Endothelial cell of umbilical vein (primary cell): ENCODE data around the gene C20orf202. TPM values are rescaled to one million over a fixed set of nuclear protein-coding genes. Genes with fewer than 3 reads are reported as not detected.

ENCODE experiments used
- BruUV-seq: library from RNA; stranded (reverse); fragments of 400-500 nt; replicated peaks from 2 replicates; lab custom pipeline; 2021; lab: Mats Ljungman, UMichigan
- CTCF ChIA-PET: fragments of 300-600, 350-600 bp; sonication (Branson Sonifier 250); formaldehyde crosslinking; loops from one replicate; lab custom pipeline; 2021; ENCODE audit warnings: antibody characterized with exemption, inconsistent platforms; lab: Charles Lee
- POLR2A ChIA-PET: fragments of 300-600, 350-600 bp; sonication (Branson Sonifier 250); formaldehyde crosslinking; loops from one replicate; lab custom pipeline; 2021; ENCODE audit warnings: antibody characterized with exemption, inconsistent platforms; lab: Charles Lee
- DNase-seq: peaks from one replicate; pipeline ENCODE4 v3.0.0-alpha.2; 2011; ENCODE audit warnings: low read depth, low spot score
- FAIRE-seq: peaks from 2 replicates; lab custom pipeline; 2011; peaks lifted over from hg19 to GRCh38; lab: Jason Lieb, UNC
- H2AFZ ChIP-seq: 2 replicates; pipeline ENCODE4 v1.6.0; 2012; ENCODE audit warnings: low read depth, low read length, control low read depth, inconsistent platforms
- H3K27ac ChIP-seq: 2 replicates; pipeline ENCODE4 v1.5.1; 2011; ENCODE audit warnings: low read depth, mild to moderate bottlenecking, control low read depth, low read length, moderate library complexity; ENCODE audit not compliant: insufficient read depth
- H3K27me3 ChIP-seq, 2 experiments: 2 replicates each; pipeline versions ENCODE4 v1.6.0 to v1.6.1; 2011; ENCODE audit warnings: low read length in 2 of 2, mixed read lengths in 1 of 2; ENCODE audit not compliant: control insufficient read depth in 2 of 2, insufficient read depth in 2 of 2
- H3K36me3 ChIP-seq, 2 experiments: 2 replicates in 1 of 2; 3 replicates in 1 of 2; pipeline ENCODE4 v1.5.1; 2011; ENCODE audit warnings: low read length in 2 of 2, mild to moderate bottlenecking in 1 of 2, moderate library complexity in 1 of 2; ENCODE audit not compliant: control insufficient read depth in 2 of 2, insufficient read depth in 2 of 2; ENCODE audit errors: extremely low read depth in 1 of 2
- H3K4me1 ChIP-seq: 3 replicates; pipeline ENCODE4 v1.5.1; 2011; ENCODE audit warnings: mild to moderate bottlenecking, low read length; ENCODE audit not compliant: control insufficient read depth, insufficient read depth; ENCODE audit errors: extremely low read depth
- H3K4me2 ChIP-seq: 2 replicates; pipeline ENCODE4 v1.6.1; 2011; ENCODE audit warnings: low read length, control low read depth, mixed read lengths; ENCODE audit not compliant: insufficient read depth
- H3K4me3 ChIP-seq, 3 experiments: fragments of 200-600 bp in 1 of 3; sonication (generic), shearing (Covaris generic) in 1 of 3; replicated peaks in 1 of 3; 2 replicates each; pipeline ENCODE4 v1.5.1; 2011 to 2016; ENCODE audit warnings: control low read depth in 3 of 3, low read length in 3 of 3, mild to moderate bottlenecking in 2 of 3, inconsistent platforms in 1 of 3, low read depth in 1 of 3, moderate library complexity in 1 of 3; ENCODE audit not compliant: insufficient read depth in 1 of 3
- H3K79me2 ChIP-seq: 2 replicates; pipeline ENCODE4 v1.6.0; 2012; ENCODE audit warnings: low read length, inconsistent platforms; ENCODE audit not compliant: control insufficient read depth, insufficient read depth
- H3K9ac ChIP-seq: replicated peaks from 2 replicates; pipeline ENCODE3; 2011; ENCODE audit warnings: low read length, control low read depth; ENCODE audit not compliant: insufficient read depth; ENCODE audit errors: extremely low read depth
- H3K9me1 ChIP-seq: replicated peaks from 3 replicates; pipeline ENCODE4 v1.6.0; 2011; ENCODE audit warnings: mild to moderate bottlenecking, low read length; ENCODE audit not compliant: control insufficient read depth, insufficient read depth; ENCODE audit errors: extremely low read depth
- H3K9me3 ChIP-seq: replicated peaks from 2 replicates; pipeline ENCODE4 v1.5.1; 2012; ENCODE audit warnings: low read length, inconsistent platforms; ENCODE audit not compliant: control insufficient read depth, insufficient read depth
- H4K20me1 ChIP-seq: replicated peaks from 2 replicates; pipeline ENCODE3; 2011; ENCODE audit warnings: mild to moderate bottlenecking, low read length; ENCODE audit not compliant: control insufficient read depth, insufficient read depth; ENCODE audit errors: extremely low read depth
- CTCF ChIP-seq, 2 donors: IDR thresholded peaks; 1 replicate in 1 of 2; 2 replicates in 1 of 2; pipeline ENCODE4 v1.5.1; 2011; ENCODE audit warnings: low read length in 2 of 2, mild to moderate bottlenecking in 2 of 2, moderate library complexity in 2 of 2, control low read depth in 1 of 2, inconsistent platforms in 1 of 2, low read depth in 1 of 2; ENCODE audit not compliant: insufficient read depth in 1 of 2; ENCODE audit errors: extremely low read depth in 1 of 2
- EZH2 ChIP-seq: IDR thresholded peaks from 2 replicates; pipeline ENCODE4 v1.6.1; 2012; ENCODE audit warnings: borderline replicate concordance, low read depth, mild to moderate bottlenecking, moderate library complexity, low read length, inconsistent platforms; ENCODE audit not compliant: severe bottlenecking
- FOS ChIP-seq: IDR thresholded peaks from 2 replicates; pipeline ENCODE4 v1.6.1; 2011; ENCODE audit warnings: mild to moderate bottlenecking, low read length, moderate library complexity, borderline replicate concordance; ENCODE audit not compliant: insufficient read depth
- GATA2 ChIP-seq: IDR thresholded peaks from 2 replicates; pipeline ENCODE4 v1.7.0; 2011; ENCODE audit warnings: low read depth, mild to moderate bottlenecking, moderate library complexity, mixed read lengths, low read length; ENCODE audit not compliant: insufficient read length, insufficient read depth
- JUN ChIP-seq: IDR thresholded peaks from 2 replicates; pipeline ENCODE4 v1.6.1; 2011; ENCODE audit warnings: borderline replicate concordance, low read depth; ENCODE audit not compliant: insufficient read length, insufficient read depth
- MYC ChIP-seq: IDR thresholded peaks from one replicate; pipeline ENCODE4 v1.6.1; 2011; ENCODE audit warnings: mild to moderate bottlenecking, low read depth, low read length
- POLR2A ChIP-seq: IDR thresholded peaks from 2 replicates; pipeline ENCODE4 v1.6.1; 2012; ENCODE audit warnings: low read depth, mild to moderate bottlenecking, control low read depth, low read length
- POLR2AphosphoS5 ChIP-seq: IDR thresholded peaks from 2 replicates; pipeline ENCODE4 v1.6.1; 2012; ENCODE audit warnings: low read depth, mild to moderate bottlenecking, control low read depth, low read length, moderate library complexity; ENCODE audit not compliant: insufficient read depth
- dilution Hi-C: fragments of 300-500 bp; cut with MboI; formaldehyde crosslinking; loops from one replicate; pipeline ENCODE4 v1.15.0; 2019; ENCODE audit warnings: low sequenced_read_pairs; ENCODE audit not compliant: extremely low pct_ligation_motif_present
- intact Hi-C: fragments of 100-400 bp; cut with micrococcal nuclease; formaldehyde crosslinking; loops from one replicate; pipeline ENCODE4 v1.10.0; 2022
- polyA plus RNA-seq, 4 experiments: library from polyadenylated mRNA; depleted of rRNA in 3 of 4; stranded (reverse) in 3 of 4; unstranded in 1 of 4; fragments of >200 nt; gene quantifications; 2 replicates each; pipeline versions ENCODE4 v1.2.1 to v1.2.3, GENCODE V29; 2011 to 2012; ENCODE audit warnings: missing spikeins in 1 of 4
- total RNA-seq: library from RNA; stranded (reverse); gene quantifications from 2 replicates; pipeline ENCODE4 v1.2.3, GENCODE V29; 2021
- TF ChIP-seq, protein P1 (sequence below): IDR thresholded peaks from 2 replicates; pipeline ENCODE4 v1.6.1; 2011; ENCODE audit not compliant: insufficient read depth, insufficient read length

Gene C20orf202
- total and polyA plus RNA-seq, 2 donors (not counting 3 experiments of a cell fraction or from before 2014, with no cell fraction given): not detected

- Histone ChIP-seq H3K4me2 (no peak overlapping the region), H3K9ac (no peak overlapping the region), H3K4me3 (no peak overlapping the region), H3K9me3 (no peaks in the 10 kb centered on the region), H3K36me3 (no peaks in the 10 kb centered on the region), H3K27me3 (peaks cover 15 to 33% of the 10 kb centered on the region in 2 experiments), H3K4me1 (no peaks in the 10 kb centered on the region), H4K20me1 (no peaks in the 10 kb centered on the region), H3K27ac (no peak overlapping the region), H3K9me1 (no peaks in the 10 kb centered on the region), H3K79me2 (no peaks in the 10 kb centered on the region), H2AFZ (no peak overlapping the region)
- intact Hi-C loops (no loop called here), dilution Hi-C loops (no loop called here)
- DNase-seq (no peak), FAIRE-seq (no peak)
- no TSS peak for BruUV-seq
- ChIA-PET POLR2A (no interaction called here), CTCF (interaction anchor here (2.7 kb wide), 1 partner anchor 297 kb away, joined by 16 read pairs; no protein-coding TSS in a partner anchor)
- TF ChIP-seq POLR2AphosphoS5 (no peak), CTCF (IDR thresholded peaks at IDR 0.05; ENCODE audit: extremely low read depth in 1 of 2, insufficient read depth in 1 of 2, low read depth in 1 of 2, low read length in 2 of 2) (no peak), MYC (no peak), POLR2A (no peak), JUN (no peak), EZH2 (no peak), GATA2 (no peak), FOS (no peak)
- TF ChIP-seq, protein P1, sequence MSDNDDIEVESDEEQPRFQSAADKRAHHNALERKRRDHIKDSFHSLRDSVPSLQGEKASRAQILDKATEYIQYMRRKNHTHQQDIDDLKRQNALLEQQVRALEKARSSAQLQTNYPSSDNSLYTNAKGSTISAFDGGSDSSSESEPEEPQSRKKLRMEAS: no peak
Observed at GRCh38 chr20:1206366-1207148, 3.3 kb downstream of the C20orf202 start.
